HepG2 (cell line): Measurements from ENCODE around the gene MAP1LC3B. TPM values are rescaled to one million over a fixed set of nuclear protein-coding genes. Genes with fewer than 3 reads are reported as not detected.

Experiments used
- CCDC6 ChIP-seq: sonication (generic); formaldehyde crosslinking; IDR thresholded peaks from 2 replicates; pipeline ENCODE4 v1.8.1; 2022; ENCODE audit warnings: mild to moderate bottlenecking, missing genetic modification reagents, moderate library complexity
- FOXO4 ChIP-seq: sonication (generic); formaldehyde crosslinking; conservative IDR thresholded peaks from 2 replicates; pipeline ENCODE4 v1.8.1; 2023; ENCODE audit warnings: missing genetic modification reagents
- GABPA ChIP-seq, 2 experiments: IDR thresholded peaks; 2 replicates each; pipeline ENCODE4 v1.6.1; 2011 to 2016; ENCODE audit warnings: low read depth in 2 of 2, low read length in 1 of 2, missing biosample characterization in 1 of 2, missing genetic modification characterization in 1 of 2
- ISX ChIP-seq: sonication (generic); formaldehyde crosslinking; conservative IDR thresholded peaks from 2 replicates; pipeline ENCODE4 v1.5.0; 2020; ENCODE audit warnings: missing genetic modification reagents
- MAFG ChIP-seq: sonication (generic); formaldehyde crosslinking; IDR thresholded peaks from 2 replicates; pipeline ENCODE4 v1.5.1; 2020; ENCODE audit warnings: mild to moderate bottlenecking, missing genetic modification reagents
- MTF1 ChIP-seq: sonication (generic); formaldehyde crosslinking; IDR thresholded peaks from 2 replicates; pipeline ENCODE4 v1.5.0; 2020; ENCODE audit warnings: missing genetic modification reagents
- NR2F2 ChIP-seq: IDR thresholded peaks from 2 replicates; pipeline ENCODE4 v1.6.1; 2012; ENCODE audit warnings: low read depth, inconsistent platforms, borderline replicate concordance
- PRMT3 ChIP-seq: sonication (generic); formaldehyde crosslinking; IDR thresholded peaks from 2 replicates; pipeline ENCODE4 v1.8.1; 2022; ENCODE audit warnings: low read depth, mild to moderate bottlenecking, moderate library complexity, missing genetic modification reagents, borderline replicate concordance
- SRSF9 ChIP-seq: fragments of 200-400 bp; formaldehyde crosslinking; IDR thresholded peaks from 2 replicates; pipeline ENCODE4 v1.6.1; 2018; ENCODE audit warnings: borderline replicate concordance, mild to moderate bottlenecking, low read depth, low read length; ENCODE audit not compliant: insufficient read depth, poor library complexity, severe bottlenecking
- TRAFD1 ChIP-seq: sonication (generic); formaldehyde crosslinking; IDR thresholded peaks from 2 replicates; pipeline ENCODE4 v1.5.1; 2020; ENCODE audit warnings: missing genetic modification reagents, mild to moderate bottlenecking, borderline replicate concordance
- YY1 ChIP-seq: IDR thresholded peaks from 2 replicates; pipeline ENCODE4 v1.6.1; 2011; ENCODE audit warnings: low read length, low read depth, moderate library complexity, mild to moderate bottlenecking; ENCODE audit not compliant: insufficient read depth, insufficient replicate concordance
- ZNF205 ChIP-seq: IDR thresholded peaks from 2 replicates; pipeline ENCODE4 v1.6.1; 2018; ENCODE audit warnings: missing biosample characterization, missing genetic modification reagents
- ZNF251 ChIP-seq: sonication (generic); formaldehyde crosslinking; IDR thresholded peaks from 2 replicates; pipeline ENCODE4 v1.9.0; 2021; ENCODE audit warnings: mild to moderate bottlenecking, missing genetic modification reagents
- ZNF570 ChIP-seq: sonication (generic); formaldehyde crosslinking; IDR thresholded peaks from 2 replicates; pipeline ENCODE4 v1.4.0; 2020; ENCODE audit warnings: mild to moderate bottlenecking, missing genetic modification reagents, borderline replicate concordance
- ZNF678 ChIP-seq: sonication (generic); formaldehyde crosslinking; IDR thresholded peaks from 2 replicates; pipeline ENCODE4 v1.4.0; 2020; ENCODE audit warnings: mild to moderate bottlenecking, missing genetic modification reagents
- polyA plus RNA-seq, 8 experiments: library from polyadenylated mRNA; depleted of rRNA in 3 of 8; stranded (reverse) in 7 of 8; unstranded in 1 of 8; fragments of >200 nt; fragmentation: Illumina TruSeq in 4 of 8; extraction: Trizol in 4 of 8; gene quantifications; 2 replicates each; pipeline versions ENCODE4 v1.2.1 to v1.2.3, GENCODE V29; 2011 to 2016; ENCODE audit warnings: low read depth in 4 of 8, missing spikeins in 1 of 8, mixed read lengths in 1 of 8; ENCODE audit not compliant: insufficient read depth in 1 of 8
- total RNA-seq, 5 experiments: library from RNA; depleted of rRNA; stranded (reverse); fragments of >200 nt; fragmentation: Illumina TruSeq; extraction: Trizol; gene quantifications; 2 replicates each; pipeline ENCODE4 v1.2.3, GENCODE V29; 2016; ENCODE audit warnings: low read depth in 1 of 5
- TF ChIP-seq, protein P1 (sequence below): sonication (generic); formaldehyde crosslinking; IDR thresholded peaks from 2 replicates; pipeline ENCODE4 v1.8.1; 2023; ENCODE audit warnings: mild to moderate bottlenecking, moderate library complexity, missing genetic modification reagents
- TF ChIP-seq, protein P2 (sequence below): fragments of 450-650 bp; IDR thresholded peaks from 2 replicates; pipeline ENCODE4 v1.6.1; 2016
- TF ChIP-seq, protein P3 (sequence below): sonication (generic); formaldehyde crosslinking; IDR thresholded peaks from 2 replicates; pipeline ENCODE4 v1.4.0; 2020; ENCODE audit warnings: mild to moderate bottlenecking, missing genetic modification reagents
- TF ChIP-seq, protein P4 (sequence below): IDR thresholded peaks from 2 replicates; pipeline ENCODE4 v1.6.1; 2016; ENCODE audit warnings: low read depth, borderline replicate concordance
- TF ChIP-seq, protein P5 (sequence below): sonication (generic); formaldehyde crosslinking; IDR thresholded peaks from 2 replicates; pipeline ENCODE4 v1.5.1; 2020; ENCODE audit warnings: mild to moderate bottlenecking, missing genetic modification reagents, moderate library complexity

The MAP1LC3B gene
- total and polyA plus RNA-seq, 2 of the 13 experiments (the other 11 are each of a cell fraction or from before 2014, with no cell fraction given) = 15.7 to 37.4 TPM

DNA sequence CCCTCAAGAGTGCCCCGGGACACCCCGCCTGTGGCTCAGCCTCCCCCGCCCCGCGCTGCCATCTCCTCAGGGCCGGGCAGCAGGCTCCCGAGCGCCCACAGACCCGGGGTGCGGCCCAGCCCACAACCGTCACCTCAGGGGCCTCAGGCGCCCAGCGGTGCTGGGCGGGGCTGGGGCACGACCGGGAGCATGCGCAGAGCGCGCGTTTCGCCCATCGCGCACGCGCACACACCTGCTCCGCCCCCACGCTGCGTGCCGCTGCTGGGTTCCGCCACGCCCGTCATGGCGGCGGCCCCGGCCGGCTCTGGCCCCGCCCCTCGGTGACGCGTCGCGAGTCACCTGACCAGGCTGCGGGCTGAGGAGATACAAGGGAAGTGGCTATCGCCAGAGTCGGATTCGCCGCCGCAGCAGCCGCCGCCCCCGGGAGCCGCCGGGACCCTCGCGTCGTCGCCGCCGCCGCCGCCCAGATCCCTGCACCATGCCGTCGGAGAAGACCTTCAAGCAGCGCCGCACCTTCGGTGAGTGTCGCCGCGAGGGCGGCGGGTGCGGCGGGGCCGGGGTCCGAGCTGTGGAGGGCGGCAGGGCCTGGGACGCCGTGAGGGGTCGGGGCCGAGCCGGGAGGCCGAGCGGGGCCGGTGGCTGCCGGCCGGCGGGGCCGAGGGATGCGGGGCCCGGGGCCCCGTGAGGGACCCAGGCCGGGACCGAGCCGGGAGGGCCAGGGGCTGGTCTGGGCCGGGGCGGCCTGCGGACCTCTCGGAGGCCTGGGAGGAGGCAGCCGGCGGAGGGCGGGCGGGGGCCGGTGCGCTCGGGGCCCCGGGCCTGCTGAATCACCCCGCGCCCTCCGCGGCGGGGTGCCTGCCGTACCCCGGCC lies at the start of gene MAP1LC3B (continued):
- TF ChIP-seq ISX (CRISPR knock-in tag) (no peak), ZNF678 (CRISPR knock-in tag) (peak; percentile 97), MAFG (CRISPR knock-in tag) (no peak), NR2F2 (peak; percentile 46; the same call in 1 of the 2 replicates), CCDC6 (peak; percentile 99), ZNF251 (no peak), TRAFD1 (CRISPR knock-in tag) (no peak), SRSF9 (no peak), PRMT3 (CRISPR knock-in tag) (peak; percentile 10; the same call in 1 of the 2 replicates), ZNF205 (CRISPR knock-in tag) (peak; percentile 80), YY1 (peak; percentile 100), MTF1 (CRISPR knock-in tag) (no peak), ZNF570 (CRISPR knock-in tag) (no peak), GABPA (IDR thresholded peaks at IDR 0.05; ENCODE audit: low read depth, low read length) (no peak), GABPA (CRISPR knock-in tag; IDR thresholded peaks at IDR 0.05; ENCODE audit: low read depth) (no peak), FOXO4 (no peak)
- TF ChIP-seq, protein P1, sequence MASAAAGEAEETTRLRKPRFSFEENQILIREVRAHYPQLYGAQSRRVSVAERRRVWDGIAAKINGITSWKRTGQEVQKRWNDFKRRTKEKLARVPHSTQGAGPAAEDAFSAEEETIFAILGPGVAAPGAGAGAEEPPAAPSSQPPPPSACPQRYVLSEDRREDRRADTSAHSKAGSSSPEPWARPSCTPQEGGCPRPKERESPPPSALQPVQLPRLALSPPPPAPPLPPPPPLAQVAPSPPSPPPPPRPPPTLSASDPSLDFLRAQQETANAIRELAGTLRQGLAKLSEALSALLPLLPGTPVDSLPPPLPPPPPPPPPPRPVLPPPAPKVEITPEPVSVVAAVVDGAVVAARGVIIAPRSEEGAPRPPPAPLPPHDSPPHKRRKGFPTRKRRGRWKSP = no peak; the same call in 1 of the 2 replicates
- TF ChIP-seq, protein P2, sequence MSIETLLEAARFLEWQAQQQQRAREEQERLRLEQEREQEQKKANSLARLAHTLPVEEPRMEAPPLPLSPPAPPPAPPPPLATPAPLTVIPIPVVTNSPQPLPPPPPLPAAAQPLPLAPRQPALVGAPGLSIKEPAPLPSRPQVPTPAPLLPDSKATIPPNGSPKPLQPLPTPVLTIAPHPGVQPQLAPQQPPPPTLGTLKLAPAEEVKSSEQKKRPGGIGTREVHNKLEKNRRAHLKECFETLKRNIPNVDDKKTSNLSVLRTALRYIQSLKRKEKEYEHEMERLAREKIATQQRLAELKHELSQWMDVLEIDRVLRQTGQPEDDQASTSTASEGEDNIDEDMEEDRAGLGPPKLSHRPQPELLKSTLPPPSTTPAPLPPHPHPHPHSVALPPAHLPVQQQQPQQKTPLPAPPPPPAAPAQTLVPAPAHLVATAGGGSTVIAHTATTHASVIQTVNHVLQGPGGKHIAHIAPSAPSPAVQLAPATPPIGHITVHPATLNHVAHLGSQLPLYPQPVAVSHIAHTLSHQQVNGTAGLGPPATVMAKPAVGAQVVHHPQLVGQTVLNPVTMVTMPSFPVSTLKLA = peak; percentile 81
- TF ChIP-seq, protein P3, sequence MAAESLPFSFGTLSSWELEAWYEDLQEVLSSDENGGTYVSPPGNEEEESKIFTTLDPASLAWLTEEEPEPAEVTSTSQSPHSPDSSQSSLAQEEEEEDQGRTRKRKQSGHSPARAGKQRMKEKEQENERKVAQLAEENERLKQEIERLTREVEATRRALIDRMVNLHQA = no peak
- TF ChIP-seq, protein P4, sequence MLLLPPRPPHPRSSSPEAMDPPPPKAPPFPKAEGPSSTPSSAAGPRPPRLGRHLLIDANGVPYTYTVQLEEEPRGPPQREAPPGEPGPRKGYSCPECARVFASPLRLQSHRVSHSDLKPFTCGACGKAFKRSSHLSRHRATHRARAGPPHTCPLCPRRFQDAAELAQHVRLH (CRISPR knock-in tag) = peak; percentile 91
- TF ChIP-seq, protein P5, sequence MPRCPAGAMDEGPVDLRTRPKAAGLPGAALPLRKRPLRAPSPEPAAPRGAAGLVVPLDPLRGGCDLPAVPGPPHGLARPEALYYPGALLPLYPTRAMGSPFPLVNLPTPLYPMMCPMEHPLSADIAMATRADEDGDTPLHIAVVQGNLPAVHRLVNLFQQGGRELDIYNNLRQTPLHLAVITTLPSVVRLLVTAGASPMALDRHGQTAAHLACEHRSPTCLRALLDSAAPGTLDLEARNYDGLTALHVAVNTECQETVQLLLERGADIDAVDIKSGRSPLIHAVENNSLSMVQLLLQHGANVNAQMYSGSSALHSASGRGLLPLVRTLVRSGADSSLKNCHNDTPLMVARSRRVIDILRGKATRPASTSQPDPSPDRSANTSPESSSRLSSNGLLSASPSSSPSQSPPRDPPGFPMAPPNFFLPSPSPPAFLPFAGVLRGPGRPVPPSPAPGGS (CRISPR knock-in tag) = peak; percentile 97
